GM21717 (cell line): ENCODE measurements around the gene SULT1A2.
"Not testable (repeated sequence)": the region's sequence is repeated elsewhere in the genome, so short reads cannot be mapped to it uniquely, and the experiment has no call there.

Experiments used
- ATAC-seq: cut with Tn5 transposase; IDR thresholded peaks from one replicate; pipeline ENCODE4 v1.9.1; 2021; ENCODE audit warnings: mild to moderate bottlenecking, moderate library complexity; ENCODE audit not compliant: unreplicated experiment

The SULT1A2 gene

DNA sequence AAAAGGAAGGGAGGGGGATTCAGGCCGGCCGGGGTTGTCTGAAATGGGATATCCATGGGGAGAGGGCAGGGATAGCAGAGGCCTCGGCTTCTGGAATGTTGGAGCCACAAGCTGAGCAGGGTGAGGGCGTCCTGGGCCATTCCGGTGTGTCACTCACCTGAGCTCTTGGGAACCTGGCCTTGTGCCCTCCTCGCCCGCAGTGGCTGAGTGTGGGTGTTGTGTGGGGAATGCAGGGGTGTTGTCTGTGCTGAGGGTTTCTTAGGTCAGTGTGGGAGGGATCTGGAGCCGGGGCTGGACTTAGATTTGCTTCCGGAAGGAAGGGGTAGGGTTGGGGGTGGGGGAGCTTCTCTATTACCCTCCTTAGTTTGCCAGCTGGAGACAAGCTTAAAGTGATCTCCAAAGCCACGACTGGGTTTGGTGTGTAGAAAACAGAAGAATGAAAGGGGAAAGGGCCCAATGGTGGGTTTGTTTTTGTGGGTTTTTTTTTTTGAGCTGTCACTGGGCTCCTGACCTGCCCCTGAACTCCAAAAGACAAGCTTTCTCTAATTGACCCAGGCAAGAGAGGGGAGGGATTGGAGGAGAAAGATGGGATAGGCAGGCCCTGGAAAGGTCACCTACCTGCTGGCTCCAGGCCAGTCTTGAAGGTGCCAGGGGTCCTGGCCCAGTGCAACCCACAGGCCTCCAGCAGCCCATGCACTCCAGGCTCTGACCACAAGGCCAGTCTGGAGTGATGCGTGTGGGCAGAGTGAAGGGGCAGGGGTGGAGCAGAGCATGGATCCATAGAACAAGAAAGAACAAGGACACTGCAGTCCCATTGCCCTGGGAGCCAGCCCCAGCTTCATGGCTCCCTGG lies at the start of gene SULT1A2:
SULT1A2 (minus strand) TSS at position 211 of the 852 bp plus-strand sequence. CDS start 1,120 bp downstream, outside the sequence.
- no peak for ATAC-seq

DNA sequence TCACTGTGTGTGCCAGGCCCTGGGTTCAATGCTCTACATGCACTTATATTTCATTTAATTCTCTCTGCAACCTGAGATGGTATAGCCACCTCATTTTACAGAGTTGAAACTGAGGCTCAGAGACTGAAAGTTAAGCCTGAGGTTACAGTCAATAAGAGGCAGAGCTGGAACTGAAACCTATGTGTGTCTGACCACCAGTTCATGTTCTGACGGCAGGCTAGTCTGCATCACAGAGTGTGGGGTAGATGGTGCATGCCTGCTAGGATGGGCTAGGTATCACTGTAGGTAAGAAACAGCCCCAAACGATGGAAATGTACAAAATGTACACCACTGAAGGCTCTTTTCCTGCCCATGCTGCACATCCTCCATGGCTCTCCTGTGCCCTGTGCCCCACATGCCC lies 43.1 kb upstream of the SULT1A2 start:
- not testable (repeated sequence) for ATAC-seq

DNA sequence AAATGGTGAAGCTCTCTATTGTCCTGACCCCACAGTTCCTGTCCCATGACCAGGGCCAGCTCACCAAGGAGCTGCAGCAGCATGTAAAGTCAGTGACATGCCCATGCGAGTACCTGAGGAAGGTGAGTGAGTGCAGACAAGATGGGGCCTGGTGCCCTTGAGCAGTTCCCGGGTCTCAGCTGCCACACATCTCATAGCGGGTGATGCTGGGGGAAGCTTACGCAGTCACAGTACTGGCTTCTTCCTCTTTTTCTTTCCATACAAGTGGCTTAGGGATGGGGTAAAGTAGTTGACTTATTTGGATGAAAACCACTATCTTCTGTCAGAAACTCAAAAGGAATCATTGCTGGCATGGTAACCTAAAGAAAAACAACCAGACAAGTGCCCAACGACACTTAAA lies 41.5 kb upstream of the SULT1A2 start:
- ATAC-seq = not testable (repeated sequence)

GRCh38 chr16:28637765-28638164 lies 40.9 kb upstream of the SULT1A2 start, which contains the start of gene NPIPB8:
TSS of gene NPIPB8 (plus strand) at chr16:28638065. CDS start at chr16:28638361, 296 bp downstream.
- ATAC-seq = not testable (repeated sequence)

GRCh38 chr16:28636093-28636823 lies 39.4 kb upstream of the SULT1A2 start:
- ATAC-seq = not testable (repeated sequence)

DNA sequence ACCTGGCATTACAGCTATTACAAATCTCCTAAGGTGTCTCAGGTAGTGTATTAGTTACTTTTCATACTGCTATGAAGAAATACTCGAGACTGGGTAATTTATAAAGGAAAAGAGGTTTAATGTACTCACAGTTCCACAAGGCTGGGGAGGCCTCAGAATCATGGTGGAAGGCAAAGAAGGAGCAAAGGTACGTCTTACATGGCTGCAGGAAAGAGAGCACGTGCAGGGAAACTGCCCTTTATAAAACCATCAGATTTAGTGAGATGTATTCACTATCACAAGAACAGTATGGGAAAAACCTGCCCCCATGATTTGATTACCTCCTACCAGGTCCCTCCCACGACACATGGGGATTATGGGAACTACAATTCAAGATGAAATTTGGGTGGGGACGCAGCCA lies 34.1 kb upstream of the SULT1A2 start:
- not testable (repeated sequence) for ATAC-seq

GRCh38 chr16:28623172-28623711 lies 26.4 kb upstream of the SULT1A2 start:
- no peak for ATAC-seq

DNA sequence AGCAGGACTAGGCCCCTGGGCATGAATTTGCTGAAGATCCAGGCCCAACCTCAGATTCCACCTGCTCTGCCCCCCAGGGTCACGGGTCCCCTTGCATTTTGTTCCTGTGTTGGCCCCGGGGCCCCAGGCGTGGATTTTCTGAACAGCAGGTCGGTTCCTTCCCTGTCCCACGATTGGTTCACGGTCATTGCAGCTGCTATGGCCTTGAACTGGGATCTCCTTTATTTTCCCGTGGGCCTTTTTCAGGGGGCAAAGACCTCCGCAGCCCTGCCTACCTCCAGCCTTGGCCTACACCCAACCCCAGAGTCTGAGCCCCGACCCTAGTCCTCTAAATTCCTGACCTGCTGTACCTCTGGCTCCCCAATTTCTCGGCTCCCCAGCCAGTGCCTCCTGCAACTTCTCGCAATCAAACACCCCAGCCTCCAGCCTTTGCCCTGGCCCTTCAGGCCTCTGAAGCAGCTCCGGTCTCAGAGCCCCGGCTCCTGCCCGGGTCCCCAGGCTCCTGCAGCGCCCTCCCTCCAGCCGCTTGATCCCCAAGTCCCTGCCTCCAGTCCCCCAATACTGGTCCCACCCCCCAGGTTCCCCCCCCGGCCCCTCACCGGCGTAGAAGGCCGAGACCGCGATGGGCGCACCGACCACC lies 25.8 kb upstream of the SULT1A2 start:
- not testable (repeated sequence) for ATAC-seq

- ATAC-seq = no peak
Measured at GRCh38 chr16:28621481-28622155, 24.8 kb upstream of the SULT1A2 start.

- not testable (repeated sequence) for ATAC-seq
Measured at GRCh38 chr16:28620316-28620715, 23.5 kb upstream of the SULT1A2 start.

- no peak for ATAC-seq
Measured at GRCh38 chr16:28617874-28618273, 21.0 kb upstream of the SULT1A2 start.

DNA sequence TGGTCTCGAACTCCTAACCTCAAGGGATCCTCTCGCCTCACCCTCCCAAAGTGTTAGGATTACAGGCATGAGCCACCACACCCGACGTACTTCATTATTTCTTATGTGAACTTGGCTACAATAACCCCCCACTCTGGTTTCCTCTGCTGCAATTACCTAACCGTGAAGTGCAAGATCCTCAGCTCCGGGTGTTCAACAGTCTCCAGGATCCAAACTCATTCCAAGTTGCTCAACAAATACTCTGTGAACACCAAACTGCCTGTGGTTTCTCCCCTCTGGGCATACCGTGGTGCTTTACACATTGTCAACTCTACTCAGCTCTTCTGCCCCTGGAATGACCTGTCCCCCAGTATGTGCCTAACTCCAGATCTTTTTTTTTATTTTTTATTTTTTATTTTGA lies 19.8 kb upstream of the SULT1A2 start:
- ATAC-seq = no peak

DNA sequence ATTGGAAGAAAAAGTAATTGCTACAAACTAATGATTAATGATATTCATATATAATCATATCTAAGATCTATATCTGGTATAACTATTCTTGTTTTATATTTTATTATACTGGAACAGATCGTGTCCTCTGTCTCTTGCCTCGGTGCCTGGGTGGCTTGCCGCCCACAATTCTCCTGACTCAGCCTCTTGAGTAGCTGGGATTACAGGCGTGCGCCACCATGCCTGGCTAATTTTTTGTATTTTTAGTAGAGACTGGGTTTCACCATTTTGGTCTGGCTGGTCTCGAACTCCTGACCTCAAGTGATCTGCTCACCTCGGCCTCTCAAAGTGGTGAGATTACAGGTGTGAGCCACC lies 19.4 kb upstream of the SULT1A2 start:
- ATAC-seq = not testable (repeated sequence)

DNA sequence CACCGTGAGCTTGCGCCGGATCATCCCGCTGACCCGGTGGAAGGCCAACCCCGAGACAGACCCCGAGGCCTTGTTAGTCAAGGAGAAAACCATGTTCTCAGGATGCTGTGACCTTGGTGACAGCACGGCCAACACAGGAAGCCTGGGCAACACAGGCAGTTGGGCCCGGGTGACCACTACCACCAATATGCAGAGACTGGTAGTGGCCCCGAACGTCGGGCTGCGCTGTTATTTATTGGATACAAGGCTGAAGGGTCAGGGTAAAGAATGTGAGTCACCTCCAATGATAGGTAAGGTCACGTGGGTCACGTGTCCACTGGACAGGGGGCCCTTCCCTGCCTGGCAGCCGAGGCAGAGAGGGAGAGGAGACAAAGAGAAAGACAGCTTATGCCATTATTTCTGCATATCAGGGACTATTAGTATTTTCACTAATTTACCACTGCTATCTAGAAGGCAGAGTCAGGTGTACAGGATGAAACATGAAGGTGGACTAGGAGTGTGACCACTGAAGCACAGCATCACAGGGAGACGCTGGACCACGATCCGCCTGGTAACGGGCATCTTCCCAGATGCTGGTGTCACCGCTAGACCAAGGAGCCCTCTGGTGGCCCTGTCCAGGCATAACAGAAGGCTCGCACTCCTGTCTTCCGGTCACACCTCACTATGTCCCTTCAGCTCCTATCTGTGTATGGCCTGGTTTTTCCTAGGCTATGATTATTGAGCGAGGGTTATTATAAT lies 18.8 kb upstream of the SULT1A2 start:
- ATAC-seq = not testable (repeated sequence)

DNA sequence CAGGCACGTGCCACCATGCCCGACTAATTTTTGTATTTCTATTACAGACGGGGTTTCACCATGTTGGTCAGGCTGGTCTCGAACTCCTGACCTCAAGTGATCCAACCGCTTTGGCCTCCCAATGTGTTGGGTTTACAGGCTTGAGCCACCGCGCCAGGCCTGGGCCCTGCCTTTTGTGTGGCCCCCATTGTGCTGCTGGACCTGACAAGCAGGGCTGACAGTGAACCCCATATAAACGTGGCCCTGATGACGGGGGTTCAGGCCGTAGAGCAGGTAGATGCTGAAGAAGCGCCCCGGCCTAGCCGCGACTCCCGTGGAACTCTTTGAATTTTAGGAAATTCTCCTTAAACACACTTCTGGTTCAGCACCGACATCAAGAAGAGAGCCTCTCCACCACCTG lies 17.7 kb upstream of the SULT1A2 start:
- not testable (repeated sequence) for ATAC-seq

DNA sequence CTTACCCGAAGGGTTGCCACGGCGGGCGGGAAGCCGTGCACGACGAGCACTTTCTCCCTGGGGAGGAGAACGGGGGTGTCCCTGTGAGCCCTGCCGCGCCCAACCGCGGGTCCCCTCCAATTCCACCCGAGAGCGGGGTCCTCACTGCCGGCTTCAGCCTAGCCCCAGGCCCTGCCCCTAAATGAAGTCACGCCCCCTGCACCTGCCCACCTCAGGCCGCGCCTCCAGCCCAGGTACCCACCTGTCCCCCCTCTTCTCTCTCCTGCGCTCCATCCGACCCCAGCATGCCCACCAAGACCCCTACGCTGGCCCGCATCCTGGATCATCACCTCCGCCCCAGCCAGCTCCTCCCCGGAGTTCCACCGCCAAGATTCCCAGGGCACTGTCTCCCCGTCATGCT lies 17.1 kb upstream of the SULT1A2 start:
- ATAC-seq = not testable (repeated sequence)

- ATAC-seq = not testable (repeated sequence)
Measured at GRCh38 chr16:28612359-28613280, 15.8 kb upstream of the SULT1A2 start.

DNA sequence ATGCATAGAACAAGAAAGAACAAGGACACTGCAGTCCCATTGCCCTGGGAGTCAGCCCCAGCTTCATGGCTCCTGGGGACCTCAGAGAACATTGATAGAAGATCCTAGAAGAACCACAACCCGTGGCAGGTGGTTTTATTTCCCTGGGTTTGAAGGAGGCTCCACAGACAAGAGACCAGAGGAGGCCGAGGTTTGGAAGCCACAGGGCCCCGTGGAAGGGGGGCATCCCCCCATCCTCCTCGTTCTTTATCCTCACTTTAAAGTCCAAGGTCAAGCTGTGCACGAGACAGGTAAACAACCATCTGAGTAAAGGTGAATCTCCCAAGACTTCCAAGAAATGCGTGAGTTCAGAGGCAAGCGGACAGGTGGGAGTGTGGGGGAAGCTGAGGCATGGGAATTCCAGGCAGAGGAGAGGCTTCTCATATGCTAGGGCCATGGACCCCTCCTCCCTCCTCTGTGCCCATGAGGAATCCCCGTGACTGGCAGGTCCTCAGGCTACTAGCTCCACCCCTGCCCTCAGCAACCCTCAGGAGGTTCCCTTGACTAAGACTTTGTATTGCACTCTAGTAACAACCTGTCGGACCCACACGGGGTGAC lies 13.8 kb upstream of the SULT1A2 start:
- no peak for ATAC-seq
